Measurements from ENCODE around the gene OGFR.

DNA sequence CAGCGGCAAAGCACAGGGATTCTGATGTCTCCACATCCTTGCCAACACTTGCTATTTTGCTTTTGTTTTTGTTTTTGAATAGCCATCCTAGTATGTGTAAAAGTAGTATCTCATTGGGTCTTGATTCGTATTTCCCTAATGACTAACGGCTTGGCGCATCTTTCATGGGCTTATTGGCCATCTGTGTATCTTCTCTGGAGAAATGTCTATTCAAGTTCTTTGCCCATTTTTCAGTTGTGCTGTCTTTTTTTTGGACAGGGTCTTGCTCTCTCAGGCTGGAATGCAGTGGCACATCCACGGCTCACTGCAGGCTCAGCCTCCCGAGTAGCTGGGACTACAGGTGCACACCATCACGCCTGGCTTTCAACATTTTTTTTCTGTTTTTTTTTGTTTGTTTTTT is 39.5 kb downstream of the OGFR start:
- TF ChIP-seq POLR2A (IDR thresholded peaks at IDR 0.05), result no peak
- TF ChIP-seq, protein P1, sequence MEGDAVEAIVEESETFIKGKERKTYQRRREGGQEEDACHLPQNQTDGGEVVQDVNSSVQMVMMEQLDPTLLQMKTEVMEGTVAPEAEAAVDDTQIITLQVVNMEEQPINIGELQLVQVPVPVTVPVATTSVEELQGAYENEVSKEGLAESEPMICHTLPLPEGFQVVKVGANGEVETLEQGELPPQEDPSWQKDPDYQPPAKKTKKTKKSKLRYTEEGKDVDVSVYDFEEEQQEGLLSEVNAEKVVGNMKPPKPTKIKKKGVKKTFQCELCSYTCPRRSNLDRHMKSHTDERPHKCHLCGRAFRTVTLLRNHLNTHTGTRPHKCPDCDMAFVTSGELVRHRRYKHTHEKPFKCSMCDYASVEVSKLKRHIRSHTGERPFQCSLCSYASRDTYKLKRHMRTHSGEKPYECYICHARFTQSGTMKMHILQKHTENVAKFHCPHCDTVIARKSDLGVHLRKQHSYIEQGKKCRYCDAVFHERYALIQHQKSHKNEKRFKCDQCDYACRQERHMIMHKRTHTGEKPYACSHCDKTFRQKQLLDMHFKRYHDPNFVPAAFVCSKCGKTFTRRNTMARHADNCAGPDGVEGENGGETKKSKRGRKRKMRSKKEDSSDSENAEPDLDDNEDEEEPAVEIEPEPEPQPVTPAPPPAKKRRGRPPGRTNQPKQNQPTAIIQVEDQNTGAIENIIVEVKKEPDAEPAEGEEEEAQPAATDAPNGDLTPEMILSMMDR (IDR thresholded peaks at IDR 0.05), result no peak

Measured in Peyer's patch (tissue), 4 donors.